Adrenal gland (tissue), 12 donors: ENCODE measurements around the gene RPL13. TPM values are rescaled to one million over a fixed set of nuclear protein-coding genes. Genes with fewer than 3 reads are reported as not detected.

ENCODE experiments used
- DNase-seq, 7 donors: peaks; one replicate each; pipeline ENCODE4 v3.0.0-alpha.2; 2019 to 2020
- H3K27ac ChIP-seq, 5 donors: fragments of 200-600 bp; sonication (generic) in 4 of 5; 1 replicate in 3 of 5; 2 replicates in 2 of 5; pipeline versions ENCODE4 v1.5.1 to v1.8.0; 2016 to 2020; ENCODE audit warnings: mild to moderate bottlenecking in 1 of 5
- H3K27me3 ChIP-seq: fragments of 200-600 bp; 2 replicates; pipeline ENCODE4 v1.8.0; 2021
- H3K36me3 ChIP-seq, 2 donors: fragments of 200-600 bp; replicated peaks in 1 of 2; 1 replicate in 1 of 2; 2 replicates in 1 of 2; pipeline versions ENCODE4 v1.5.1 to v1.8.0; 2018 to 2022
- H3K4me1 ChIP-seq, 2 donors: fragments of 200-600 bp; replicated peaks in 1 of 2; 1 replicate in 1 of 2; 2 replicates in 1 of 2; pipeline versions ENCODE4 v1.5.1 to v1.8.0; 2018 to 2021
- H3K4me3 ChIP-seq, 4 donors: fragments of 200-600 bp; sonication (generic) in 3 of 4; one replicate each; pipeline ENCODE4 v1.5.1; 2016 to 2018
- H3K9me3 ChIP-seq, 3 donors: fragments of 200-600 bp; sonication (generic) in 1 of 3; replicated peaks in 1 of 3; 1 replicate in 2 of 3; 2 replicates in 1 of 3; pipeline versions ENCODE4 v1.5.1 to v1.8.0; 2016 to 2021
- CTCF ChIP-seq, 6 experiments: fragments of 450-650 bp in 4 of 6; fragments of 200-600 bp in 2 of 6; sonication (generic) in 1 of 6; IDR thresholded peaks; 1 replicate in 5 of 6; 2 replicates in 1 of 6; pipeline versions ENCODE4 v1.5.1 to v1.8.0; 2016 to 2021; ENCODE audit warnings: antibody characterized with exemption in 6 of 6, mild to moderate bottlenecking in 2 of 6, moderate library complexity in 1 of 6
- POLR2A ChIP-seq, 2 donors: fragments of 450-650 bp; IDR thresholded peaks; one replicate each; pipeline ENCODE4 v1.6.1; 2017; ENCODE audit warnings: antibody characterized with exemption in 2 of 2, mild to moderate bottlenecking in 2 of 2, moderate library complexity in 1 of 2
- WGBS, 4 donors: extraction: QIAGEN DNeasy Blood & Tissue Kit in 2 of 4; methylation state at CpG; one replicate each; pipeline versions ENCODE4 v1.1.5 to v1.1.7; 2013 to 2017; 5-methylcytosine and 5-hydroxymethylcytosine counted together
- intact Hi-C, 2 donors: fragments of 100-400 bp; cut with DNase I; formaldehyde crosslinking; loops; one replicate each; pipeline versions ENCODE4 v1.14.1 to v1.15.0; 2022 to 2023
- polyA plus RNA-seq, 3 donors: library from polyadenylated mRNA; stranded (reverse); fragments of 200-250 nt in 2 of 3; fragments of 350-450 nt in 1 of 3; fragmentation: Illumina TruSeq in 1 of 3; extraction: RNeasy Lipid Tissue Mini Kit (QIAGEN cat#74804) in 1 of 3; gene quantifications; one replicate each; pipeline ENCODE4 v1.2.3, GENCODE V29; 2013 to 2014
- total RNA-seq, 9 donors: library from RNA; depleted of rRNA in 4 of 9; stranded (reverse); fragments of >200 nt in 4 of 9; fragments of 120-200 nt in 1 of 9; fragmentation: NEBNext Ultra II Directional in 1 of 9; extraction: Animal tissue kit (Norgen Biotek cat#: 25700) in 1 of 9; gene quantifications; one replicate each; pipeline versions ENCODE4 v1.1.0 to v1.2.4, GENCODE V29; 2013 to 2023
- donor health status: healthy with polysubstance abuse.
- donor health status: Bipolar disorder and iron deficiency.
- donor health status: DM: yes; HTN: yes; CAD: no.
- donor health status: DM: no; HTN: no; CAD: no.
- donor health status: DM: no; HTN: no; CAD: no.
- donor health status: DM: yes; HTN: yes; CAD: no.

The RPL13 gene
- total and polyA plus RNA-seq, 12 donors, result 893 to 12,881 (median 3,471) TPM

GRCh38 chr16:89546781-89547180, 13.7 kb upstream of the RPL13 start:
- WGBS, 4 donors, result 90 to 93% (median 91%) methylated on average over 7 to 19 of the region's 19 CpGs
- intact Hi-C loops, result no loop called here
- no peak overlapping the region for H3K27ac ChIP-seq
- DNase-seq, result no peak
- no peaks in the 10 kb centered on the region for H3K27me3 ChIP-seq
- no peak for TF ChIP-seq POLR2A (IDR thresholded peaks at IDR 0.05)
- TF ChIP-seq CTCF (IDR thresholded peaks at IDR 0.05), result no peak
- no peaks in the 10 kb centered on the region for H3K9me3 ChIP-seq
- H3K36me3 ChIP-seq, result peaks cover 0 to 70% of the 10 kb centered on the region in 2 donors
- no peak overlapping the region for H3K4me3 ChIP-seq
- no peaks in the 10 kb centered on the region for H3K4me1 ChIP-seq

- H3K27ac ChIP-seq, result no peak overlapping the region
- no peaks in the 10 kb centered on the region for H3K9me3 ChIP-seq
- TF ChIP-seq CTCF (IDR thresholded peaks at IDR 0.05), result no peak
- H3K36me3 ChIP-seq, result peaks cover 0 to 73% of the 10 kb centered on the region in 2 donors
- H3K4me3 ChIP-seq, result no peak overlapping the region
- DNase-seq, result no peak
- H3K27me3 ChIP-seq, result no peaks in the 10 kb centered on the region
- intact Hi-C loops, result no loop called here
- no peaks in the 10 kb centered on the region for H3K4me1 ChIP-seq
- 94 to 96% (median 95%) methylated on average over 17 of the region's 17 CpGs for WGBS, 4 donors
Measured at GRCh38 chr16:89547291-89547690, 13.2 kb upstream of the RPL13 start.

- peaks cover 0 to 78% of the 10 kb centered on the region in 2 donors for H3K36me3 ChIP-seq
Measured at GRCh38 chr16:89547860-89548259, 12.6 kb upstream of the RPL13 start.

GRCh38 chr16:89548344-89549006, 12.0 kb upstream of the RPL13 start:
- 87 to 92% (median 91%) methylated on average over 24 to 28 of the region's 28 CpGs for WGBS, 4 donors

More at GRCh38 chr16:89547860-89548259, 12.6 kb upstream of the RPL13 start:
- no peaks in the 10 kb centered on the region for H3K9me3 ChIP-seq
- TF ChIP-seq CTCF (IDR thresholded peaks at IDR 0.05) (no peak), POLR2A (IDR thresholded peaks at IDR 0.05) (no peak)
- WGBS, 4 donors, result 91 to 97% (median 96%) methylated on average over 13 to 20 of the region's 20 CpGs
- no peaks in the 10 kb centered on the region for H3K27me3 ChIP-seq
- H3K4me1 ChIP-seq, result no peaks in the 10 kb centered on the region
- intact Hi-C loops, result no loop called here
- no peak overlapping the region for H3K27ac ChIP-seq
- no peak for DNase-seq
- H3K4me3 ChIP-seq, result no peak overlapping the region

More at GRCh38 chr16:89548344-89549006, 12.0 kb upstream of the RPL13 start:
- intact Hi-C loops, result no loop called here
- H3K9me3 ChIP-seq, result no peaks in the 10 kb centered on the region
- DNase-seq, result no peak
- no peaks in the 10 kb centered on the region for H3K27me3 ChIP-seq
- peaks cover 0 to 84% of the 10 kb centered on the region in 2 donors for H3K36me3 ChIP-seq
- H3K4me1 ChIP-seq, result no peaks in the 10 kb centered on the region
- H3K27ac ChIP-seq, result no peak overlapping the region
- TF ChIP-seq CTCF (IDR thresholded peaks at IDR 0.05), result no peak
- no peak for TF ChIP-seq POLR2A (IDR thresholded peaks at IDR 0.05)
- H3K4me3 ChIP-seq, result no peak overlapping the region
